SK-N-SH (cell line): Measurements from ENCODE around the gene ADK. TPM values are rescaled to one million over a fixed set of nuclear protein-coding genes. Genes with fewer than 3 reads are reported as not detected.

Source experiments
- CTCF ChIA-PET: fragments of 300-600, 350-600 bp; formaldehyde crosslinking; extraction: SDS; loops from one replicate; lab custom pipeline; 2021; lab: Yijun Ruan, JAX
- POLR2A ChIA-PET: fragments of 350-600 bp; sonication (Branson Sonifier 250); formaldehyde crosslinking; extraction: SDS; loops from one replicate; lab custom pipeline; 2020; ENCODE audit warnings: antibody characterized with exemption, inconsistent platforms; lab: Yijun Ruan, JAX
- DNase-seq: peaks from one replicate; pipeline ENCODE4 v3.0.0; 2012
- H2AFZ ChIP-seq: fragments of 200-600 bp; sonication (generic); 2 replicates; pipeline ENCODE4 v1.8.1; 2016; ENCODE audit warnings: antibody characterized with exemption, mild to moderate bottlenecking, low read depth
- H3F3A ChIP-seq: fragments of 200-600 bp; sonication (generic); replicated peaks from 2 replicates; pipeline ENCODE3; 2016; ENCODE audit warnings: antibody characterized with exemption, mild to moderate bottlenecking; ENCODE audit not compliant: insufficient read depth
- H3K27ac ChIP-seq, 2 experiments: fragments of 200-500 bp in 1 of 2; fragments of 200-600 bp in 1 of 2; sonication (Bioruptor generic) in 1 of 2; sonication (generic), shearing (Covaris generic) in 1 of 2; 2 replicates each; pipeline versions ENCODE4 v1.5.1 to v1.6.1; 2014 to 2016; ENCODE audit warnings: low read depth in 2 of 2, inconsistent platforms in 1 of 2, low read length in 1 of 2, mild to moderate bottlenecking in 1 of 2, mixed read lengths in 1 of 2
- H3K27me3 ChIP-seq: fragments of 200-600 bp; sonication (generic), shearing (Covaris generic); 2 replicates; pipeline ENCODE4 v1.6.1; 2016; ENCODE audit warnings: mixed run types; ENCODE audit not compliant: insufficient read depth
- H3K36me3 ChIP-seq, 2 experiments: fragments of 200-500 bp in 1 of 2; fragments of 200-600 bp in 1 of 2; sonication (Bioruptor generic) in 1 of 2; sonication (generic) in 1 of 2; replicated peaks in 1 of 2; 2 replicates each; pipeline versions ENCODE3 to v1.5.1; 2014 to 2016; ENCODE audit warnings: low read length in 1 of 2, mild to moderate bottlenecking in 1 of 2; ENCODE audit not compliant: insufficient read depth in 2 of 2, control insufficient read depth in 1 of 2
- H3K4me1 ChIP-seq, 2 experiments: fragments of 200-500 bp in 1 of 2; fragments of 200-600 bp in 1 of 2; sonication (Bioruptor generic) in 1 of 2; sonication (generic), shearing (Covaris generic) in 1 of 2; 2 replicates each; pipeline versions ENCODE4 v1.5.1 to v1.6.1; 2014 to 2016; ENCODE audit warnings: low read depth in 1 of 2, low read length in 1 of 2, mixed run types in 1 of 2; ENCODE audit not compliant: insufficient read depth in 2 of 2, control insufficient read depth in 1 of 2
- H3K4me2 ChIP-seq: fragments of 200-600 bp; sonication (generic), shearing (Covaris generic); 2 replicates; pipeline ENCODE4 v1.6.1; 2017; ENCODE audit warnings: mixed run types
- H3K4me3 ChIP-seq, 2 experiments: fragments of 200-500 bp in 1 of 2; fragments of 200-600 bp in 1 of 2; sonication (Bioruptor generic) in 1 of 2; sonication (generic), shearing (Covaris generic) in 1 of 2; 2 replicates each; pipeline versions ENCODE4 v1.5.1 to v1.8.1; 2014 to 2016; ENCODE audit warnings: low read depth in 2 of 2, inconsistent platforms in 1 of 2, low read length in 1 of 2, mild to moderate bottlenecking in 1 of 2, mixed read lengths in 1 of 2, moderate library complexity in 1 of 2
- H3K79me2 ChIP-seq: fragments of 200-600 bp; sonication (generic); 2 replicates; pipeline ENCODE4 v1.8.1; 2017; ENCODE audit warnings: mild to moderate bottlenecking; ENCODE audit not compliant: insufficient read depth
- H3K9ac ChIP-seq: fragments of 200-600 bp; sonication (generic); 2 replicates; pipeline ENCODE4 v1.6.1; 2017; ENCODE audit warnings: mixed run types
- H3K9me2 ChIP-seq: fragments of 200-600 bp; sonication (generic); 2 replicates; pipeline ENCODE4 v1.6.1; 2017; ENCODE audit warnings: mixed run types
- H3K9me3 ChIP-seq: fragments of 200-600 bp; sonication (generic); 2 replicates; pipeline ENCODE4 v1.6.1; 2017; ENCODE audit warnings: mixed run types, mild to moderate bottlenecking, moderate library complexity
- H4K20me1 ChIP-seq: fragments of 200-600 bp; sonication (generic); 2 replicates; pipeline ENCODE4 v1.6.1; 2017; ENCODE audit warnings: mild to moderate bottlenecking, mixed run types; ENCODE audit not compliant: insufficient read depth
- EZH2phosphoT487 ChIP-seq: fragments of 200-600 bp; sonication (generic); IDR thresholded peaks from 2 replicates; pipeline ENCODE4 v1.6.1; 2017; ENCODE audit warnings: low read depth, mixed run types, mild to moderate bottlenecking, antibody characterized with exemption, moderate library complexity, borderline replicate concordance
- FOXJ3 ChIP-seq: sonication (generic); formaldehyde crosslinking; IDR thresholded peaks from 2 replicates; pipeline ENCODE4 v1.5.1; 2020; ENCODE audit warnings: mild to moderate bottlenecking, missing genetic modification reagents
- GABPA ChIP-seq: IDR thresholded peaks from 2 replicates; pipeline ENCODE4 v1.4.0; 2012; ENCODE audit warnings: low read depth, mild to moderate bottlenecking
- GATA2 ChIP-seq: sonication (generic); formaldehyde crosslinking; IDR thresholded peaks from 2 replicates; pipeline ENCODE4 v1.5.0; 2020; ENCODE audit warnings: mild to moderate bottlenecking, missing genetic modification reagents
- MAX ChIP-seq: IDR thresholded peaks from 2 replicates; pipeline ENCODE4 v1.4.0; 2012; ENCODE audit warnings: low read depth
- MEF2A ChIP-seq: IDR thresholded peaks from 2 replicates; pipeline ENCODE4 v1.4.0; 2012; ENCODE audit warnings: low read depth, borderline replicate concordance
- NRF1 ChIP-seq: IDR thresholded peaks from 2 replicates; pipeline ENCODE4 v1.6.1; 2012; ENCODE audit warnings: low read depth, mild to moderate bottlenecking, low read length
- REST ChIP-seq: IDR thresholded peaks from 2 replicates; pipeline ENCODE4 v1.6.1; 2012; ENCODE audit warnings: mild to moderate bottlenecking, low read depth, low read length, moderate library complexity
- RFX5 ChIP-seq: IDR thresholded peaks from 2 replicates; pipeline ENCODE4 v1.6.1; 2012; ENCODE audit warnings: mild to moderate bottlenecking, improper control_type of control experiment, low read length
- SMC3 ChIP-seq: IDR thresholded peaks from 2 replicates; pipeline ENCODE4 v1.6.1; 2012; ENCODE audit warnings: low read depth, low read length, improper control_type of control experiment
- TCF12 ChIP-seq: IDR thresholded peaks from 2 replicates; pipeline ENCODE4 v1.4.0; 2012
- TEAD4 ChIP-seq: IDR thresholded peaks from 2 replicates; pipeline ENCODE4 v1.4.0; 2012; ENCODE audit warnings: mild to moderate bottlenecking, borderline replicate concordance; ENCODE audit not compliant: insufficient read depth
- YY1 ChIP-seq: IDR thresholded peaks from 2 replicates; pipeline ENCODE4 v1.4.0; 2012; ENCODE audit warnings: low read depth, mild to moderate bottlenecking
- WGBS: methylation state at CpG from one replicate; pipeline ENCODE4 v1.1.6; 2017; ENCODE audit warnings: low lambda C conversion rate; 5-methylcytosine and 5-hydroxymethylcytosine counted together
- polyA plus RNA-seq, 3 experiments: library from polyadenylated mRNA; depleted of rRNA; stranded (reverse); fragments of >200 nt; gene quantifications; 2 replicates each; pipeline ENCODE4 v1.2.3, GENCODE V29; 2012
- TF ChIP-seq, protein P1 (sequence below): fragments of 150-350 bp; IDR thresholded peaks from 2 replicates; pipeline ENCODE4 v1.6.1; 2016; ENCODE audit warnings: mild to moderate bottlenecking, low read depth, low read length

Gene ADK
- polyA plus RNA-seq, 1 of the 3 experiments (the other 2 are of a cell fraction): 25.1 TPM

GRCh38 chr10:74635655-74636054 lies 484.6 kb downstream of the ADK start (continued):
- TF ChIP-seq REST (no peak), YY1 (no peak), TEAD4 (no peak), GATA2 (CRISPR knock-in tag) (no peak), FOXJ3 (CRISPR knock-in tag) (no peak), NRF1 (no peak)

GRCh38 chr10:74637685-74638084 lies 486.7 kb downstream of the ADK start:
- 96% methylated on average over 1 of the region's 1 CpG for WGBS
- peaks cover 0 to 3% of the 10 kb centered on the region in 2 experiments; a peak in 1 of 4 replicates for H3K4me1 ChIP-seq
- no peak overlapping the region for H3K4me3 ChIP-seq
- H2AFZ ChIP-seq: no peak overlapping the region
- no peaks in the 10 kb centered on the region for H3K9me2 ChIP-seq
- peaks cover 20% of the 10 kb centered on the region for H3K9me3 ChIP-seq
- peaks cover 0 to 38% of the 10 kb centered on the region in 2 experiments for H3K36me3 ChIP-seq
- TF ChIP-seq, protein P1, sequence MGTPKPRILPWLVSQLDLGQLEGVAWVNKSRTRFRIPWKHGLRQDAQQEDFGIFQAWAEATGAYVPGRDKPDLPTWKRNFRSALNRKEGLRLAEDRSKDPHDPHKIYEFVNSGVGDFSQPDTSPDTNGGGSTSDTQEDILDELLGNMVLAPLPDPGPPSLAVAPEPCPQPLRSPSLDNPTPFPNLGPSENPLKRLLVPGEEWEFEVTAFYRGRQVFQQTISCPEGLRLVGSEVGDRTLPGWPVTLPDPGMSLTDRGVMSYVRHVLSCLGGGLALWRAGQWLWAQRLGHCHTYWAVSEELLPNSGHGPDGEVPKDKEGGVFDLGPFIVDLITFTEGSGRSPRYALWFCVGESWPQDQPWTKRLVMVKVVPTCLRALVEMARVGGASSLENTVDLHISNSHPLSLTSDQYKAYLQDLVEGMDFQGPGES: no peak
- no peak for TF ChIP-seq FOXJ3 (CRISPR knock-in tag)
- TF ChIP-seq, all 33 proteins: peak for 0
- no peaks in the 10 kb centered on the region for H3K79me2 ChIP-seq
- no peak overlapping the region for H3K27ac ChIP-seq
- no peak overlapping the region for H3K4me2 ChIP-seq
- ChIA-PET CTCF (interaction anchor here (1.1 kb wide), 1 partner anchor 9 kb away, joined by 3 read pairs; no protein-coding TSS in a partner anchor), POLR2A (no interaction called here)
- no peaks in the 10 kb centered on the region for H4K20me1 ChIP-seq
- H3K27me3 ChIP-seq: no peaks in the 10 kb centered on the region
- H3F3A ChIP-seq: peaks cover 5% of the 10 kb centered on the region
- H3K9ac ChIP-seq: no peak overlapping the region
- no peak for DNase-seq

DNA sequence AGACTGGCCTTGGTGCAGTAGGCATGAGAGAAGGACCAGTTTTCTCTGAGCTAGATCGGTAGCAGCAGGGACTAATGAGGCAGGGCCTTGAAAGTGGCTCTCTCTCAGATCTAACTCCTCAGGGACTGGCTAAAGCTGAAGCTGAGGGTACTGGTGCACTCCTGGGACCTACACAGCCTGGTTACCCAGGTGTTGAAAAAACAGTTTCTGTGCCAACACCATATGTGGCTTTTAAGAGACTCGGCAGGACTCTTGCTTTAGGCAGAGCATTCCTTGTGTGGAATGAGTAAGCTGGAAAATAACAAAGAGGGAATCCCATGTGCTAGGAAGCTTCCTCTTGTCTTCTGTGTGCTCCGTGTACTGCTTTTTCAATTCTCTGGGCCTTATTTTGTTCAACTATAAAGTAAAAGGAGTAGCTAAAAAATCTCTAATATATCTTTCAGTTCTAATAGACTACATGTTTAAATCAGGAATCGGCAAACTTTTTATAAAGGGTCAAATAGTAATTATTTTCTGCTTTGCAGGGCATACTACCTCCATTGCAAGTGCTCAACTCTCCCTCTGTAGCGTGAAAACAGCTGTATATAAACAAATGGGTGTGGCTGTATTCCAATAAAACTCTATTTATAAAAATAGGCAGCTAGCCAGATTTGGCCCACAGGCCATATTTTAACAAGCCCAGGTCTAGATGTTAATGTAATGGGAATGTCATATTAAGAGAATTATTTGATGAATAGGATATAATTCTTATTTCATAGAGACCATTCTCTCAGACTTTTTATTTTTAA lies 489.3 kb downstream of the ADK start:
- Histone ChIP-seq H3F3A (peaks cover 5% of the 10 kb centered on the region), H3K4me3 (no peak overlapping the region), H3K4me2 (no peak overlapping the region), H3K4me1 (peaks cover 0 to 3% of the 10 kb centered on the region in 2 experiments; a peak in 1 of 4 replicates), H3K9ac (no peak overlapping the region), H2AFZ (no peak overlapping the region), H4K20me1 (no peaks in the 10 kb centered on the region), H3K36me3 (peaks cover 0 to 21% of the 10 kb centered on the region in 2 experiments), H3K9me3 (peaks cover 4% of the 10 kb centered on the region; the same call in 1 of the 2 replicates), H3K79me2 (no peaks in the 10 kb centered on the region), H3K27me3 (no peaks in the 10 kb centered on the region), H3K27ac (no peak overlapping the region), H3K9me2 (no peaks in the 10 kb centered on the region)
- 91% methylated on average over 5 of the region's 5 CpGs for WGBS
- no peak for DNase-seq
- CTCF ChIA-PET: no interaction called here
- POLR2A ChIA-PET: no interaction called here
- TF ChIP-seq NRF1 (no peak), FOXJ3 (CRISPR knock-in tag) (no peak), SMC3 (no peak), MAX (no peak), TCF12 (no peak), YY1 (no peak), EZH2phosphoT487 (no peak), MEF2A (no peak), RFX5 (no peak), REST (no peak), GABPA (no peak)
